Neural progenitor cell (in vitro differentiated cells): Measurements from ENCODE around the gene KCNC3.

ENCODE experiments used
- CTCF ChIP-seq: fragments of 200-600 bp; sonication (generic); IDR thresholded peaks from 2 replicates; pipeline ENCODE4 v1.5.1; 2017; ENCODE audit warnings: antibody characterized with exemption, mild to moderate bottlenecking
- EZH2 ChIP-seq: fragments of 200-600 bp; sonication (generic); IDR thresholded peaks from 2 replicates; pipeline ENCODE4 v1.6.1; 2017; ENCODE audit warnings: antibody characterized with exemption, mild to moderate bottlenecking, moderate library complexity
- EZH2phosphoT487 ChIP-seq: fragments of 200-600 bp; sonication (generic); IDR thresholded peaks from 2 replicates; pipeline ENCODE4 v1.6.1; 2017; ENCODE audit warnings: antibody characterized with exemption

GRCh38 chr19:50322234-50322633 lies 6.9 kb downstream of the KCNC3 start:
- no peak for TF ChIP-seq CTCF
- no peak for TF ChIP-seq EZH2
- no peak for TF ChIP-seq EZH2phosphoT487
